ENCODE measurements around the gene PITX1. TPM values are rescaled to one million over a fixed set of nuclear protein-coding genes. Genes with fewer than 3 reads are reported as not detected.
"Not testable (repeated sequence)": the region's sequence is repeated elsewhere in the genome, so short reads cannot be mapped to it uniquely, and the experiment has no call there.

PITX1 gene
- total RNA-seq, 1 donor from 2014 or later, result not detected

GRCh38 chr5:134994560-134995156 lies 39.4 kb downstream of the PITX1 start:
- no peak for TF ChIP-seq CTCF (IDR thresholded peaks at IDR 0.05; ENCODE audit: insufficient read depth, low read length, poor library complexity, severe bottlenecking)
- no peak overlapping the region for H3K4me3 ChIP-seq (ENCODE audit: low read depth, low read length)
- no peak for DNase-seq (ENCODE audit: low read depth)
- H3K27me3 ChIP-seq (ENCODE audit: control insufficient read depth, insufficient read depth, low read length), result peaks cover 2% of the 10 kb centered on the region
- no peaks in the 10 kb centered on the region for H3K36me3 ChIP-seq (ENCODE audit: control insufficient read depth, insufficient read depth, low read length)

- TF ChIP-seq CTCF (IDR thresholded peaks at IDR 0.05; ENCODE audit: insufficient read depth, low read length, poor library complexity, severe bottlenecking), result no peak
- DNase-seq (ENCODE audit: low read depth), result no peak
- H3K36me3 ChIP-seq (ENCODE audit: control insufficient read depth, insufficient read depth, low read length), result no peaks in the 10 kb centered on the region
- peaks cover 2% of the 10 kb centered on the region for H3K27me3 ChIP-seq (ENCODE audit: control insufficient read depth, insufficient read depth, low read length)
- no peak overlapping the region for H3K4me3 ChIP-seq (ENCODE audit: low read depth, low read length)
Observed at GRCh38 chr5:134993161-134993560, 40.9 kb downstream of the PITX1 start.

GRCh38 chr5:134992148-134992547 lies 41.9 kb downstream of the PITX1 start:
- no peak for DNase-seq (ENCODE audit: low read depth)
- Histone ChIP-seq H3K36me3 (ENCODE audit: control insufficient read depth, insufficient read depth, low read length) (no peaks in the 10 kb centered on the region), H3K27me3 (ENCODE audit: control insufficient read depth, insufficient read depth, low read length) (peaks cover 2% of the 10 kb centered on the region), H3K4me3 (ENCODE audit: low read depth, low read length) (no peak overlapping the region)
- TF ChIP-seq CTCF (IDR thresholded peaks at IDR 0.05; ENCODE audit: insufficient read depth, low read length, poor library complexity, severe bottlenecking), result no peak

- H3K4me3 ChIP-seq (ENCODE audit: low read depth, low read length); H3K36me3 ChIP-seq (ENCODE audit: control insufficient read depth, insufficient read depth, low read length); H3K27me3 ChIP-seq (ENCODE audit: control insufficient read depth, insufficient read depth, low read length); DNase-seq (ENCODE audit: low read depth): not testable (repeated sequence)
Observed at GRCh38 chr5:134990183-134990582, 43.8 kb downstream of the PITX1 start.

GRCh38 chr5:134989266-134989830 lies 44.7 kb downstream of the PITX1 start:
- Histone ChIP-seq H3K4me3 (ENCODE audit: low read depth, low read length) (no peak overlapping the region), H3K27me3 (ENCODE audit: control insufficient read depth, insufficient read depth, low read length) (no peaks in the 10 kb centered on the region), H3K36me3 (ENCODE audit: control insufficient read depth, insufficient read depth, low read length) (no peaks in the 10 kb centered on the region)
- no peak for TF ChIP-seq CTCF (IDR thresholded peaks at IDR 0.05; ENCODE audit: insufficient read depth, low read length, poor library complexity, severe bottlenecking)
- no peak for DNase-seq (ENCODE audit: low read depth)

GRCh38 chr5:134982230-134982629 lies 51.8 kb downstream of the PITX1 start:
- TF ChIP-seq CTCF (IDR thresholded peaks at IDR 0.05; ENCODE audit: insufficient read depth, low read length, poor library complexity, severe bottlenecking), result no peak
- Histone ChIP-seq H3K27me3 (ENCODE audit: control insufficient read depth, insufficient read depth, low read length) (no peaks in the 10 kb centered on the region), H3K4me3 (ENCODE audit: low read depth, low read length) (no peak overlapping the region), H3K36me3 (ENCODE audit: control insufficient read depth, insufficient read depth, low read length) (no peaks in the 10 kb centered on the region)
- DNase-seq (ENCODE audit: low read depth), result no peak
